H1 (cell line): ENCODE results near the gene POM121C. TPM values are rescaled to one million over a fixed set of nuclear protein-coding genes. Genes with fewer than 3 reads are reported as not detected.
"Not testable (repeated sequence)": the region's sequence is repeated elsewhere in the genome, so short reads cannot be mapped to it uniquely, and the experiment has no call there.

ENCODE experiments used
- CTCF ChIA-PET: fragments of 300-600 bp; sonication (Branson Sonifier 250); formaldehyde crosslinking; loops from one replicate; lab custom pipeline; 2021; ENCODE audit not compliant: partially characterized antibody; lab: Charles Lee
- POLR2A ChIA-PET: fragments of 300-600 bp; sonication (Branson Sonifier 250); formaldehyde crosslinking; loops from one replicate; lab custom pipeline; 2021; ENCODE audit warnings: inconsistent platforms; ENCODE audit not compliant: partially characterized antibody; lab: Charles Lee
- DNase-seq, 2 experiments: peaks; one replicate each; pipeline versions ENCODE4 v3.0.0 to v3.0.0-alpha.2; 2010 to 2022; ENCODE audit warnings: low spot score in 2 of 2, low read depth in 1 of 2, mixed read lengths in 1 of 2
- FAIRE-seq: peaks from 2 replicates; lab custom pipeline; 2011; peaks lifted over from hg19 to GRCh38; lab: Jason Lieb, UNC
- H2AFZ ChIP-seq: 2 replicates; pipeline ENCODE4 v1.8.1; 2012; ENCODE audit warnings: low read length, inconsistent platforms
- H2AK5ac ChIP-seq: 2 replicates; pipeline ENCODE4 v1.6.1; 2013; ENCODE audit warnings: low read depth, low read length
- H2BK120ac ChIP-seq: replicated peaks from 2 replicates; pipeline ENCODE3; 2013; ENCODE audit warnings: low read depth, low read length, inconsistent platforms
- H2BK12ac ChIP-seq: 2 replicates; pipeline ENCODE4 v1.6.1; 2013; ENCODE audit warnings: low read depth, low read length
- H2BK15ac ChIP-seq: 2 replicates; pipeline ENCODE4 v1.6.1; 2013; ENCODE audit warnings: low read length
- H2BK20ac ChIP-seq: 2 replicates; pipeline ENCODE4 v1.6.1; 2013; ENCODE audit warnings: low read length
- H2BK5ac ChIP-seq: 2 replicates; pipeline ENCODE4 v1.6.1; 2013; ENCODE audit warnings: low read depth, low read length
- H3K14ac ChIP-seq: 2 replicates; pipeline ENCODE4 v1.6.1; 2013; ENCODE audit warnings: inconsistent platforms; ENCODE audit not compliant: insufficient read length
- H3K18ac ChIP-seq: 2 replicates; pipeline ENCODE4 v1.6.1; 2013; ENCODE audit warnings: low read length; ENCODE audit errors: extremely low read depth
- H3K23ac ChIP-seq: 2 replicates; pipeline ENCODE4 v1.6.1; 2013; ENCODE audit warnings: inconsistent platforms; ENCODE audit not compliant: insufficient read length
- H3K23me2 ChIP-seq: 2 replicates; pipeline ENCODE4 v1.6.1; 2013; ENCODE audit warnings: low read depth, low read length
- H3K27ac ChIP-seq: 2 replicates; pipeline ENCODE4 v1.6.1; 2011; ENCODE audit warnings: low read depth, low read length, inconsistent platforms
- H3K27me3 ChIP-seq, 4 experiments: replicated peaks in 1 of 4; 1 replicate in 1 of 4; 2 replicates in 3 of 4; pipeline versions ENCODE4 v1.6.1 to v1.8.1; 2011 to 2013; ENCODE audit warnings: low read length in 3 of 4, mild to moderate bottlenecking in 3 of 4, inconsistent platforms in 2 of 4, mixed read lengths in 2 of 4, moderate library complexity in 1 of 4; ENCODE audit not compliant: control insufficient read depth in 3 of 4, insufficient read depth in 3 of 4; ENCODE audit errors: extremely low read depth in 1 of 4
- H3K36me3 ChIP-seq, 4 experiments: 2 replicates each; pipeline versions ENCODE4 v1.6.1 to v1.8.1; 2011 to 2013; ENCODE audit warnings: mild to moderate bottlenecking in 4 of 4, low read length in 3 of 4, moderate library complexity in 2 of 4, control low read depth in 1 of 4, inconsistent platforms in 1 of 4; ENCODE audit not compliant: insufficient read depth in 4 of 4, control insufficient read depth in 2 of 4
- H3K4ac ChIP-seq: replicated peaks from 2 replicates; pipeline ENCODE3; 2013; ENCODE audit warnings: low read length, low read depth, mixed read lengths, inconsistent platforms; ENCODE audit not compliant: insufficient read length
- H3K4me1 ChIP-seq, 4 experiments: replicated peaks in 1 of 4; 1 replicate in 1 of 4; 2 replicates in 3 of 4; pipeline versions ENCODE4 v1.6.1 to v1.8.1; 2011 to 2013; ENCODE audit warnings: low read length in 3 of 4, inconsistent platforms in 2 of 4, mixed read lengths in 1 of 4; ENCODE audit not compliant: insufficient read depth in 4 of 4, control insufficient read depth in 3 of 4
- H3K4me2 ChIP-seq, 2 experiments: 2 replicates each; pipeline versions ENCODE4 v1.6.1 to v1.8.1; 2011 to 2013; ENCODE audit warnings: low read depth in 2 of 2, low read length in 2 of 2, control low read depth in 1 of 2, inconsistent platforms in 1 of 2, mild to moderate bottlenecking in 1 of 2; ENCODE audit not compliant: insufficient read depth in 1 of 2
- H3K4me3 ChIP-seq, 4 experiments: fragments of 200-600, 300-600 bp in 1 of 4; sonication (generic), shearing (Covaris generic), sonication (Bioruptor Twin) in 1 of 4; 2 replicates each; pipeline versions ENCODE4 v1.5.1 to v1.8.1; 2011 to 2016; ENCODE audit warnings: low read length in 4 of 4, low read depth in 3 of 4, control low read depth in 2 of 4, inconsistent platforms in 2 of 4, mild to moderate bottlenecking in 2 of 4, mixed read lengths in 1 of 4, moderate library complexity in 1 of 4; ENCODE audit not compliant: insufficient read depth in 2 of 4; ENCODE audit errors: extremely low read depth in 1 of 4
- H3K56ac ChIP-seq: replicated peaks from 2 replicates; pipeline ENCODE3; 2013; ENCODE audit warnings: low read depth, mild to moderate bottlenecking, mixed read lengths, low read length, inconsistent platforms; ENCODE audit not compliant: insufficient read length
- H3K79me1 ChIP-seq: 2 replicates; pipeline ENCODE4 v1.6.1; 2013; ENCODE audit warnings: low read depth, low read length, control low read depth
- H3K79me2 ChIP-seq, 2 experiments: 2 replicates each; pipeline versions ENCODE4 v1.6.1 to v1.8.1; 2012 to 2013; ENCODE audit warnings: low read length in 2 of 2, mild to moderate bottlenecking in 2 of 2, inconsistent platforms in 1 of 2; ENCODE audit not compliant: insufficient read depth in 2 of 2, control insufficient read depth in 1 of 2
- H3K9ac ChIP-seq, 4 experiments: replicated peaks in 1 of 4; 1 replicate in 1 of 4; 2 replicates in 3 of 4; pipeline versions ENCODE4 v1.6.1 to v1.8.1; 2011 to 2013; ENCODE audit warnings: low read depth in 3 of 4, low read length in 3 of 4, control low read depth in 2 of 4, mild to moderate bottlenecking in 2 of 4, moderate library complexity in 2 of 4, inconsistent platforms in 1 of 4; ENCODE audit errors: extremely low read depth in 1 of 4
- H3K9me3 ChIP-seq, 2 experiments: 2 replicates each; pipeline versions ENCODE4 v1.6.1 to v1.8.1; 2012 to 2013; ENCODE audit warnings: mild to moderate bottlenecking in 2 of 2, moderate library complexity in 2 of 2, control low read depth in 1 of 2, inconsistent platforms in 1 of 2, low read depth in 1 of 2, low read length in 1 of 2, mixed read lengths in 1 of 2; ENCODE audit not compliant: insufficient read depth in 2 of 2
- H4K20me1 ChIP-seq, 2 experiments: replicated peaks in 1 of 2; 2 replicates each; pipeline versions ENCODE3 to v1.8.1; 2011 to 2013; ENCODE audit warnings: inconsistent platforms in 2 of 2, low read length in 2 of 2, mild to moderate bottlenecking in 1 of 2; ENCODE audit not compliant: insufficient read depth in 2 of 2, control insufficient read depth in 1 of 2
- H4K5ac ChIP-seq: 2 replicates; pipeline ENCODE4 v1.6.1; 2013; ENCODE audit warnings: low read length, low read depth, mixed read lengths, inconsistent platforms; ENCODE audit not compliant: insufficient read length
- H4K8ac ChIP-seq: 2 replicates; pipeline ENCODE4 v1.8.0; 2013; ENCODE audit warnings: mild to moderate bottlenecking, moderate library complexity, low read length, inconsistent platforms; ENCODE audit not compliant: insufficient read depth; ENCODE audit errors: extremely low read depth
- H4K91ac ChIP-seq: replicated peaks from 2 replicates; pipeline ENCODE3; 2013; ENCODE audit warnings: low read length, mixed read lengths, inconsistent platforms; ENCODE audit not compliant: insufficient read length
- WGBS, 2 experiments: shearing (Covaris generic) in 1 of 2; methylation state at CpG; one replicate each; pipeline versions ENCODE4 v1.1.6 to v1.1.7; 2013 to 2015; ENCODE audit warnings: low lambda C conversion rate in 2 of 2, mixed read lengths in 2 of 2, inconsistent platforms in 1 of 2, low coverage in 1 of 2, missing lambda C conversion rate in 1 of 2; ENCODE audit not compliant: insufficient replicate concordance in 2 of 2, insufficient coverage in 1 of 2, insufficient read length in 1 of 2; ENCODE audit errors: extremely low coverage in 1 of 2, missing lambda C conversion rate in 1 of 2; 5-methylcytosine and 5-hydroxymethylcytosine counted together
- polyA plus RNA-seq, 7 experiments: library from polyadenylated mRNA; depleted of rRNA in 3 of 7; stranded (reverse) in 5 of 7; unstranded in 2 of 7; fragments of >200 nt in 5 of 7; fragments of 200-250 nt in 2 of 7; gene quantifications; 1 replicate in 5 of 7; 2 replicates in 1 of 7; 4 replicates in 1 of 7; pipeline versions ENCODE4 v1.2.1 to v1.2.3, GENCODE V29; 2011 to 2013; ENCODE audit warnings: missing spikeins in 2 of 7, mixed read lengths in 2 of 7
- total RNA-seq: library from RNA; stranded (reverse); fragmentation: NEBNext Ultra II Directional; extraction: Animal tissue kit (Norgen Biotek cat#: 25700); gene quantifications from 2 replicates; pipeline ENCODE4 v1.2.1, GENCODE V29; 2021

POM121C gene
- total and polyA plus RNA-seq, 2 of the 8 experiments (the other 6 are each of a cell fraction or from before 2014, with no cell fraction given): 16.5 to 58.0 TPM

GRCh38 chr7:75521727-75522126 lies 35.6 kb upstream of the POM121C start:
- H3K14ac ChIP-seq, H3K9me3 ChIP-seq, H3K23me2 ChIP-seq, H3K23ac ChIP-seq, CTCF ChIA-PET, H4K20me1 ChIP-seq, H3K4ac ChIP-seq, H2BK20ac ChIP-seq, H3K4me3 ChIP-seq, H4K8ac ChIP-seq, H3K4me2 ChIP-seq, FAIRE-seq, H4K91ac ChIP-seq, H2BK15ac ChIP-seq, H2BK12ac ChIP-seq, DNase-seq, H2AFZ ChIP-seq, POLR2A ChIA-PET, H3K27ac ChIP-seq, H3K18ac ChIP-seq, H3K27me3 ChIP-seq, H2BK120ac ChIP-seq, H3K56ac ChIP-seq, H2AK5ac ChIP-seq, H3K79me1 ChIP-seq, H3K9ac ChIP-seq, H2BK5ac ChIP-seq, H4K5ac ChIP-seq, H3K4me1 ChIP-seq: not testable (repeated sequence)
- peaks cover 0 to 38% (median 16%) of the 10 kb centered on the region in 4 experiments; a peak in 7 of 8 replicates for H3K36me3 ChIP-seq
- H3K79me2 ChIP-seq: peaks cover 0 to 14% of the 10 kb centered on the region in 2 experiments; a peak in 2 of 4 replicates

- 89% methylated on average over 2 of the region's 2 CpGs; no CpG with 5 or more reads in 1 of the 2 experiments for WGBS, 2 experiments
- H2BK15ac ChIP-seq, CTCF ChIA-PET, H3K23ac ChIP-seq, H3K4me2 ChIP-seq, H2BK20ac ChIP-seq, H4K91ac ChIP-seq, H3K4ac ChIP-seq, H3K4me3 ChIP-seq, H3K27me3 ChIP-seq, H3K27ac ChIP-seq, H3K9ac ChIP-seq, H2BK12ac ChIP-seq, H3K14ac ChIP-seq, H2BK5ac ChIP-seq, H2AFZ ChIP-seq, H3K9me3 ChIP-seq, FAIRE-seq, DNase-seq, H3K56ac ChIP-seq, H3K18ac ChIP-seq, H2AK5ac ChIP-seq, H3K23me2 ChIP-seq, H4K5ac ChIP-seq, H3K79me2 ChIP-seq, H3K79me1 ChIP-seq, H3K4me1 ChIP-seq, H4K20me1 ChIP-seq, H4K8ac ChIP-seq, H2BK120ac ChIP-seq: not testable (repeated sequence)
- peaks cover 0 to 30% (median 8%) of the 10 kb centered on the region in 4 experiments; a peak in 7 of 8 replicates for H3K36me3 ChIP-seq
- POLR2A ChIA-PET: interaction anchor here (0.7 to 1.7 kb wide), 2 partner anchors 10 to 106 kb away, joined by 3 read pairs; no protein-coding TSS in a partner anchor
Measured at GRCh38 chr7:75518842-75519241, 32.7 kb upstream of the POM121C start.
